Upper lobe of left lung (tissue), 4 donors: ENCODE data around the gene CCR9.
"Not testable (repeated sequence)": the region's sequence is repeated elsewhere in the genome, so short reads cannot be mapped to it uniquely, and the experiment has no call there.

Experiments used
- CTCF ChIP-seq, 6 experiments: fragments of 450-650 bp in 4 of 6; fragments of 200-600 bp in 2 of 6; sonication (generic) in 2 of 6; IDR thresholded peaks; one replicate each; pipeline ENCODE4 v1.5.1; 2016 to 2019; ENCODE audit warnings: antibody characterized with exemption in 6 of 6
- POLR2A ChIP-seq, 4 donors: fragments of 450-650 bp; IDR thresholded peaks; one replicate each; pipeline ENCODE4 v1.5.1; 2016 to 2017; ENCODE audit warnings: antibody characterized with exemption in 4 of 4, mild to moderate bottlenecking in 2 of 4
- POLR2AphosphoS5 ChIP-seq, 2 donors: sonication (generic); formaldehyde crosslinking; IDR thresholded peaks; one replicate each; pipeline ENCODE4 v1.5.1; 2017; ENCODE audit warnings: antibody characterized with exemption in 2 of 2

GRCh38 chr3:45857024-45857423 lies 29.3 kb upstream of the CCR9 start:
- not testable (repeated sequence) for TF ChIP-seq POLR2A, POLR2AphosphoS5, CTCF (IDR thresholded peaks at IDR 0.05)
